ENCODE results near the gene CAPN15.
"Not testable (repeated sequence)": the region's sequence is repeated elsewhere in the genome, so short reads cannot be mapped to it uniquely, and the experiment has no call there.

Gene CAPN15

GRCh38 chr16:588889-589657 is 61.6 kb downstream of the CAPN15 start:
- Mint-ChIP-seq H3K27me3 (ENCODE audit: low read depth) (no peaks in the 10 kb centered on the region), H3K27ac (peak overlapping the region; percentile 100), H3K36me3 (ENCODE audit: low read depth) (no peaks in the 10 kb centered on the region), H3K4me1 (ENCODE audit: low read depth) (peaks cover 21% of the 10 kb centered on the region), H3K4me3 (peak overlapping the region; percentile 98), H3K9me3 (no peaks in the 10 kb centered on the region)

- H3K4me3 Mint-ChIP-seq = peak within 1 kb of the TSS; percentile 98
- no peaks in the 10 kb centered on the region for H3K9me3 Mint-ChIP-seq
- peak within 1 kb of the TSS; percentile 100 for H3K27ac Mint-ChIP-seq
- H3K36me3 Mint-ChIP-seq (ENCODE audit: low read depth) = peaks cover 3% of the 10 kb centered on the region
- peaks cover 24% of the 10 kb centered on the region for H3K4me1 Mint-ChIP-seq (ENCODE audit: low read depth)
- H3K27me3 Mint-ChIP-seq (ENCODE audit: low read depth) = no peaks in the 10 kb centered on the region
Observed at GRCh38 chr16:589658-590187, 62.2 kb downstream of the CAPN15 start, which contains the start of gene RAB40C. RAB40C (plus strand) TSS chr16:590066; CDS start chr16:590292, 226 bp downstream.

GRCh38 chr16:590188-590814 is 62.8 kb downstream of the CAPN15 start:
- Mint-ChIP-seq H3K4me3 (peak overlapping the region; percentile 88), H3K4me1 (ENCODE audit: low read depth) (peaks cover 24% of the 10 kb centered on the region), H3K9me3 (no peaks in the 10 kb centered on the region), H3K36me3 (ENCODE audit: low read depth) (peaks cover 3% of the 10 kb centered on the region), H3K27me3 (ENCODE audit: low read depth) (no peaks in the 10 kb centered on the region), H3K27ac (peak overlapping the region; percentile 83)

GRCh38 chr16:590815-591200 is 63.3 kb downstream of the CAPN15 start:
- peaks cover 3% of the 10 kb centered on the region for H3K36me3 Mint-ChIP-seq (ENCODE audit: low read depth)
- H3K4me1 Mint-ChIP-seq (ENCODE audit: low read depth) = peaks cover 23% of the 10 kb centered on the region
- no peaks in the 10 kb centered on the region for H3K9me3 Mint-ChIP-seq
- H3K27me3 Mint-ChIP-seq (ENCODE audit: low read depth) = no peaks in the 10 kb centered on the region
- peak overlapping the region; percentile 83 for H3K27ac Mint-ChIP-seq
- H3K4me3 Mint-ChIP-seq = peak overlapping the region; percentile 88

- Mint-ChIP-seq H3K27me3 (ENCODE audit: low read depth) (no peaks in the 10 kb centered on the region), H3K27ac (peak overlapping the region; percentile 83), H3K4me3 (peak overlapping the region; percentile 88), H3K4me1 (ENCODE audit: low read depth) (peaks cover 25% of the 10 kb centered on the region), H3K9me3 (no peaks in the 10 kb centered on the region), H3K36me3 (ENCODE audit: low read depth) (peaks cover 5% of the 10 kb centered on the region)
Observed at GRCh38 chr16:591231-591630, 63.7 kb downstream of the CAPN15 start.

GRCh38 chr16:591892-592517 is 64.5 kb downstream of the CAPN15 start:
- H3K27ac Mint-ChIP-seq = no peak overlapping the region
- no peaks in the 10 kb centered on the region for H3K9me3 Mint-ChIP-seq
- H3K27me3 Mint-ChIP-seq (ENCODE audit: low read depth) = no peaks in the 10 kb centered on the region
- H3K4me3 Mint-ChIP-seq = peak overlapping the region; percentile 88
- H3K36me3 Mint-ChIP-seq (ENCODE audit: low read depth) = peaks cover 11% of the 10 kb centered on the region
- H3K4me1 Mint-ChIP-seq (ENCODE audit: low read depth) = peaks cover 25% of the 10 kb centered on the region

- H3K36me3 Mint-ChIP-seq (ENCODE audit: low read depth) = peaks cover 12% of the 10 kb centered on the region
- no peak overlapping the region for H3K27ac Mint-ChIP-seq
- H3K4me3 Mint-ChIP-seq = no peak overlapping the region
- H3K9me3 Mint-ChIP-seq = no peaks in the 10 kb centered on the region
- no peaks in the 10 kb centered on the region for H3K27me3 Mint-ChIP-seq (ENCODE audit: low read depth)
- H3K4me1 Mint-ChIP-seq (ENCODE audit: low read depth) = peaks cover 21% of the 10 kb centered on the region
Observed at GRCh38 chr16:592518-593306, 65.2 kb downstream of the CAPN15 start.

- peaks cover 21% of the 10 kb centered on the region for H3K4me1 Mint-ChIP-seq (ENCODE audit: low read depth)
- no peak overlapping the region for H3K4me3 Mint-ChIP-seq
- no peaks in the 10 kb centered on the region for H3K27me3 Mint-ChIP-seq (ENCODE audit: low read depth)
- no peaks in the 10 kb centered on the region for H3K9me3 Mint-ChIP-seq
- no peak overlapping the region for H3K27ac Mint-ChIP-seq
- H3K36me3 Mint-ChIP-seq (ENCODE audit: low read depth) = peaks cover 12% of the 10 kb centered on the region
Observed at GRCh38 chr16:593406-593805, 65.9 kb downstream of the CAPN15 start.

- H3K4me3 Mint-ChIP-seq = no peak overlapping the region
- H3K27me3 Mint-ChIP-seq (ENCODE audit: low read depth) = no peaks in the 10 kb centered on the region
- H3K27ac Mint-ChIP-seq = peak overlapping the region; percentile 24
- no peaks in the 10 kb centered on the region for H3K9me3 Mint-ChIP-seq
- peaks cover 12% of the 10 kb centered on the region for H3K36me3 Mint-ChIP-seq (ENCODE audit: low read depth)
- peaks cover 19% of the 10 kb centered on the region for H3K4me1 Mint-ChIP-seq (ENCODE audit: low read depth)
Observed at GRCh38 chr16:593807-594206, 66.3 kb downstream of the CAPN15 start.

- no peak overlapping the region for H3K27ac Mint-ChIP-seq
- H3K27me3 Mint-ChIP-seq (ENCODE audit: low read depth) = no peaks in the 10 kb centered on the region
- no peaks in the 10 kb centered on the region for H3K9me3 Mint-ChIP-seq
- H3K4me1 Mint-ChIP-seq (ENCODE audit: low read depth) = peaks cover 19% of the 10 kb centered on the region
- H3K4me3 Mint-ChIP-seq = no peak overlapping the region
- peaks cover 12% of the 10 kb centered on the region for H3K36me3 Mint-ChIP-seq (ENCODE audit: low read depth)
Observed at GRCh38 chr16:595094-595528, 67.6 kb downstream of the CAPN15 start.

- Mint-ChIP-seq H3K36me3 (ENCODE audit: low read depth) (peaks cover 12% of the 10 kb centered on the region), H3K27me3 (ENCODE audit: low read depth) (no peaks in the 10 kb centered on the region)
Observed at GRCh38 chr16:595942-596735, 68.6 kb downstream of the CAPN15 start.

GRCh38 chr16:596736-597060 is 69.2 kb downstream of the CAPN15 start:
- Mint-ChIP-seq H3K36me3 (ENCODE audit: low read depth) (peaks cover 12% of the 10 kb centered on the region), H3K27ac (no peak overlapping the region), H3K27me3 (ENCODE audit: low read depth) (no peaks in the 10 kb centered on the region), H3K4me3 (no peak overlapping the region), H3K4me1 (ENCODE audit: low read depth) (peaks cover 11% of the 10 kb centered on the region), H3K9me3 (no peaks in the 10 kb centered on the region)

More at GRCh38 chr16:595942-596735, 68.6 kb downstream of the CAPN15 start:
- H3K27ac Mint-ChIP-seq = no peak overlapping the region
- H3K4me1 Mint-ChIP-seq (ENCODE audit: low read depth) = peaks cover 13% of the 10 kb centered on the region
- H3K4me3 Mint-ChIP-seq = no peak overlapping the region
- H3K9me3 Mint-ChIP-seq = no peaks in the 10 kb centered on the region

GRCh38 chr16:597655-598054 is 70.1 kb downstream of the CAPN15 start:
- H3K9me3 Mint-ChIP-seq; H3K4me3 Mint-ChIP-seq; H3K27me3 Mint-ChIP-seq (ENCODE audit: low read depth); H3K27ac Mint-ChIP-seq; H3K4me1 Mint-ChIP-seq (ENCODE audit: low read depth): not testable (repeated sequence)
- peaks cover 12% of the 10 kb centered on the region for H3K36me3 Mint-ChIP-seq (ENCODE audit: low read depth)

Data from T-helper 1 cell treated with Interleukin-12 subunit alpha and Interleukin-12 subunit beta and Interleukin-4 antibody, amounts not matched to agents 30 μg/mL and 1 μg/mL, for 36 hours (primary cell).